ENCODE data around the gene CLINT1.

Gene CLINT1

GRCh38 chr5:157816682-157817386, 42.1 kb downstream of the CLINT1 start:
- Mint-ChIP-seq H3K36me3 (peaks cover 6% of the 10 kb centered on the region), H3K9me3 (no peaks in the 10 kb centered on the region)

GRCh38 chr5:157812086-157812485, 46.9 kb downstream of the CLINT1 start:
- Mint-ChIP-seq H3K36me3 (peaks cover 15% of the 10 kb centered on the region), H3K4me1 (no peaks in the 10 kb centered on the region), H3K27me3 (no peaks in the 10 kb centered on the region)

More at GRCh38 chr5:157816682-157817386, 42.1 kb downstream of the CLINT1 start:
- Mint-ChIP-seq H3K27ac (no peak overlapping the region), H3K4me1 (peaks cover 26% of the 10 kb centered on the region), H3K27me3 (no peaks in the 10 kb centered on the region), H3K4me3 (no peak overlapping the region)

GRCh38 chr5:157808043-157808442, 50.9 kb downstream of the CLINT1 start:
- Mint-ChIP-seq H3K36me3 (peaks cover 25% of the 10 kb centered on the region), H3K9me3 (no peaks in the 10 kb centered on the region), H3K27ac (no peak overlapping the region), H3K4me1 (peaks cover 3% of the 10 kb centered on the region), H3K27me3 (no peaks in the 10 kb centered on the region), H3K4me3 (no peak overlapping the region)

More at GRCh38 chr5:157812086-157812485, 46.9 kb downstream of the CLINT1 start:
- Mint-ChIP-seq H3K27ac (no peak overlapping the region), H3K9me3 (no peaks in the 10 kb centered on the region), H3K4me3 (no peak overlapping the region)

- H3K4me1 Mint-ChIP-seq: peaks cover 3% of the 10 kb centered on the region
- H3K36me3 Mint-ChIP-seq: peaks cover 15% of the 10 kb centered on the region
- no peaks in the 10 kb centered on the region for H3K27me3 Mint-ChIP-seq
- H3K4me3 Mint-ChIP-seq: no peak overlapping the region
- H3K9me3 Mint-ChIP-seq: no peaks in the 10 kb centered on the region
- no peak overlapping the region for H3K27ac Mint-ChIP-seq
Observed at GRCh38 chr5:157802736-157803135, 56.2 kb downstream of the CLINT1 start.

- peaks cover 9% of the 10 kb centered on the region for H3K36me3 Mint-ChIP-seq
- H3K4me3 Mint-ChIP-seq: no peak overlapping the region
- no peaks in the 10 kb centered on the region for H3K9me3 Mint-ChIP-seq
- no peaks in the 10 kb centered on the region for H3K27me3 Mint-ChIP-seq
- H3K4me1 Mint-ChIP-seq: peaks cover 3% of the 10 kb centered on the region
- no peak overlapping the region for H3K27ac Mint-ChIP-seq
Observed at GRCh38 chr5:157800137-157800536, 58.8 kb downstream of the CLINT1 start.

GRCh38 chr5:157799578-157799977, 59.4 kb downstream of the CLINT1 start:
- Mint-ChIP-seq H3K36me3 (peaks cover 9% of the 10 kb centered on the region), H3K4me1 (peaks cover 3% of the 10 kb centered on the region), H3K27me3 (no peaks in the 10 kb centered on the region), H3K27ac (no peak overlapping the region), H3K4me3 (no peak overlapping the region), H3K9me3 (no peaks in the 10 kb centered on the region)

- H3K36me3 Mint-ChIP-seq: peaks cover 11% of the 10 kb centered on the region
- H3K27ac Mint-ChIP-seq: peak overlapping the region; percentile 23
- peaks cover 5% of the 10 kb centered on the region for H3K4me1 Mint-ChIP-seq
- no peaks in the 10 kb centered on the region for H3K9me3 Mint-ChIP-seq
- H3K27me3 Mint-ChIP-seq: no peaks in the 10 kb centered on the region
- H3K4me3 Mint-ChIP-seq: no peak overlapping the region
Observed at GRCh38 chr5:157793301-157793700, 65.6 kb downstream of the CLINT1 start.

- Mint-ChIP-seq H3K36me3 (peaks cover 16% of the 10 kb centered on the region), H3K9me3 (no peaks in the 10 kb centered on the region), H3K4me3 (no peak overlapping the region), H3K27me3 (no peaks in the 10 kb centered on the region), H3K27ac (no peak overlapping the region), H3K4me1 (no peaks in the 10 kb centered on the region)
Observed at GRCh38 chr5:157785801-157786200, 73.1 kb downstream of the CLINT1 start.

GRCh38 chr5:157779221-157779620, 79.7 kb downstream of the CLINT1 start:
- Mint-ChIP-seq H3K27me3 (no peaks in the 10 kb centered on the region), H3K9me3 (no peaks in the 10 kb centered on the region), H3K4me1 (no peaks in the 10 kb centered on the region), H3K36me3 (no peaks in the 10 kb centered on the region), H3K4me3 (no peak overlapping the region), H3K27ac (no peak overlapping the region)

- Mint-ChIP-seq H3K27me3 (peaks cover 4% of the 10 kb centered on the region), H3K4me1 (no peaks in the 10 kb centered on the region), H3K27ac (no peak overlapping the region), H3K4me3 (no peak overlapping the region), H3K9me3 (no peaks in the 10 kb centered on the region), H3K36me3 (no peaks in the 10 kb centered on the region)
Observed at GRCh38 chr5:157778121-157778805, 80.7 kb downstream of the CLINT1 start.

- Mint-ChIP-seq H3K27me3 (peaks cover 4% of the 10 kb centered on the region), H3K4me3 (no peak overlapping the region), H3K9me3 (no peaks in the 10 kb centered on the region), H3K36me3 (no peaks in the 10 kb centered on the region), H3K27ac (no peak overlapping the region), H3K4me1 (no peaks in the 10 kb centered on the region)
Observed at GRCh38 chr5:157772127-157772526, 86.8 kb downstream of the CLINT1 start.

- H3K36me3 Mint-ChIP-seq: no peaks in the 10 kb centered on the region
- no peak overlapping the region for H3K27ac Mint-ChIP-seq
- no peaks in the 10 kb centered on the region for H3K4me1 Mint-ChIP-seq
- no peaks in the 10 kb centered on the region for H3K9me3 Mint-ChIP-seq
- peaks cover 4% of the 10 kb centered on the region for H3K27me3 Mint-ChIP-seq
- H3K4me3 Mint-ChIP-seq: no peak overlapping the region
Observed at GRCh38 chr5:157770665-157771064, 88.3 kb downstream of the CLINT1 start.

GRCh38 chr5:157767689-157768088, 91.3 kb downstream of the CLINT1 start:
- H3K9me3 Mint-ChIP-seq: no peaks in the 10 kb centered on the region
- H3K4me1 Mint-ChIP-seq: no peaks in the 10 kb centered on the region
- no peak overlapping the region for H3K4me3 Mint-ChIP-seq
- no peaks in the 10 kb centered on the region for H3K27me3 Mint-ChIP-seq
- no peaks in the 10 kb centered on the region for H3K36me3 Mint-ChIP-seq
- H3K27ac Mint-ChIP-seq: no peak overlapping the region

GRCh38 chr5:157766902-157767301, 92.0 kb downstream of the CLINT1 start:
- Mint-ChIP-seq H3K9me3 (no peaks in the 10 kb centered on the region), H3K36me3 (no peaks in the 10 kb centered on the region), H3K27ac (no peak overlapping the region), H3K4me3 (no peak overlapping the region), H3K27me3 (no peaks in the 10 kb centered on the region), H3K4me1 (no peaks in the 10 kb centered on the region)

GRCh38 chr5:157766442-157766841, 92.5 kb downstream of the CLINT1 start:
- no peaks in the 10 kb centered on the region for H3K27me3 Mint-ChIP-seq

GRCh38 chr5:157764531-157764930, 94.4 kb downstream of the CLINT1 start:
- H3K27ac Mint-ChIP-seq: no peak overlapping the region
- H3K4me1 Mint-ChIP-seq: no peaks in the 10 kb centered on the region
- no peaks in the 10 kb centered on the region for H3K27me3 Mint-ChIP-seq
- no peak overlapping the region for H3K4me3 Mint-ChIP-seq
- H3K36me3 Mint-ChIP-seq: no peaks in the 10 kb centered on the region
- H3K9me3 Mint-ChIP-seq: no peaks in the 10 kb centered on the region

More at GRCh38 chr5:157766442-157766841, 92.5 kb downstream of the CLINT1 start:
- Mint-ChIP-seq H3K36me3 (no peaks in the 10 kb centered on the region), H3K27ac (no peak overlapping the region), H3K4me1 (no peaks in the 10 kb centered on the region), H3K4me3 (no peak overlapping the region), H3K9me3 (no peaks in the 10 kb centered on the region)

Data from activated naive CD4-positive, alpha-beta T cell treated with anti-CD3 and anti-CD28 coated beads, Interleukin-2, amount 50 U/mL, for 24 hours (primary cell).